GM18502 (cell line): ENCODE data around the gene SPINT3.

Experiments used
- ATAC-seq: cut with Tn5 transposase; IDR thresholded peaks from one replicate; pipeline ENCODE4 v1.9.1; 2021; ENCODE audit warnings: mild to moderate bottlenecking; ENCODE audit not compliant: unreplicated experiment, poor library complexity

SPINT3 gene, protein sequence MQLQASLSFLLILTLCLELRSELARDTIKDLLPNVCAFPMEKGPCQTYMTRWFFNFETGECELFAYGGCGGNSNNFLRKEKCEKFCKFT

DNA sequence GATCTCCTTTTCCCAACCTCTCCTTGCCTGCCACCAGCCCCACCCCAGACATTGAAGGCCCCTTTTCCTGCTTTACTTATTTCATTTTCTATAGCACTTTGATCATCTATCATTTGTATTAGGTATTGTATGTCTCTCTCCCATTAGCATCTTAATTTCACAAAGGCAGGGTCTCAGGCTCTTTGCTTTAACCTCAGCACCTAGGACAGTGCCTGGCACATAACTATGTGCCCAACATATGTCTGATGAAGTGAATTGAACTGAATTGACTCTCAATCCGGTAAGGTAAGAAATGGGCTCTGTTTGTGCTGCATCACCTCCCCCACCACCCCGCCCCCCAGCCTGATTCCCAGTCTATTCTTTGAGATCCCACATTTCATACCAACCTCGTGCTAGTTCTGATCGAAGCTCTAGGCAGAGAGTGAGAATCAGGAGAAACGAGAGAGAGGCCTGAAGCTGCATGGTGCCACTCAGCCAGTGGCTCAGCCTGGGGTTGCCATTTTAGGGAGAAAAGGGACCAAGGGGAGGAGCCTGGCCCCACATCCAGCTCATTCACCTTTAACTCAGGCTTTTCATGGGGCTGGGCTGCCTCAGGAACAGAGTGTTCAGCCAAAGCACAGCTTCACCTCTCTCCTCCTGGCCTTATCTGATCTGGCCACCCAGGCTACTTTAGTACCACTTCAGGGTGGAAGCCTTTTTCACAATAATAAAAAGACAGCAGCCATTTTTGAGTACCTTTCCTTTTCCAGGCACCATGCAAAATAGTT, at the start of gene SPINT3:
TSS of gene SPINT3 (minus strand) at position 476 of the 767 bp plus-strand sequence. CDS start at position 462, 14 bp downstream.
- ATAC-seq: no peak

DNA sequence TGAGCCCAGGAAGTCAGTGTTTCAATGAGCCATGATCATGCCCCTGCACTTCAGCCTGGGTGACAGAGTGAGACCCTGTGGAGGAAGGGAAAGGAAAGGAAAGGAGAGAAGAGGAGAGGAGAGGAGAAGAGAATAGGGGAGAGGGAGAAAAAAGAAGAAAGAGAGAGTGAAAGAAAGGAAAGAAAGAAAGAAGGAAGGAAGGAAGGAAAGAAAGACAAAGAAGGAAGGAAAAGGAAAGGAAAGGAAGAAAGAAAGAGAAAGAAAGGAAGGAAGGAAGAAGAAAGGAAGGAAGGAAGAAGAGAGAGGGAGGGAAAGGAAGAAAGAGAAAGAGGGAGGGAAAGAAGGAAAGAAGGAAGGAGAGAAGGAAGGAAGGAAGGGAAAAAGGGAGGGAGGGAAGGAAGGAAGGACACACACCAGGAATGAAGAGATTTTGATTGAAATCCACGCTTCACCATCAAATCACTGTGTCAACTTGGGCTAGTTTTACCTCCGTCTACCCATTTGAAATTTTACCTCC, 49.4 kb upstream of the SPINT3 start:
- ATAC-seq: no peak

DNA sequence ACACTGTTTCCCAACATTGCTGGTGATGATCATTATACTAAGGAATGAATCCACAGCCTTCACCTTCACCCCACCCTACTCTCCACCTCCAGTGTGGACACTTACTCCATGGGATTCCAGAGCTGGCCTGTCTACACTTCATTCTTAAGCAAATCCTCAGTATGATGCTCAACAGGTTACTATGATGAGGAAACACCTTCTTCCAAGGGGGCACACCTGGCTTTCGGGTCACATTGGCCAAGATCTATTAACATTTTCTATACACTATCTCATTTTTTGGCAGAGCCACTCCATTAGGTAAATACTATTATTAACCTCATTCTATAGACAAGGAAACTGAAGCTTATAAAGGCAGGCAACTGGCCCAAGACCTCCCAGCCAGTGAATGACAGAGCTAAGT, 39.8 kb upstream of the SPINT3 start:
- ATAC-seq: no peak

DNA sequence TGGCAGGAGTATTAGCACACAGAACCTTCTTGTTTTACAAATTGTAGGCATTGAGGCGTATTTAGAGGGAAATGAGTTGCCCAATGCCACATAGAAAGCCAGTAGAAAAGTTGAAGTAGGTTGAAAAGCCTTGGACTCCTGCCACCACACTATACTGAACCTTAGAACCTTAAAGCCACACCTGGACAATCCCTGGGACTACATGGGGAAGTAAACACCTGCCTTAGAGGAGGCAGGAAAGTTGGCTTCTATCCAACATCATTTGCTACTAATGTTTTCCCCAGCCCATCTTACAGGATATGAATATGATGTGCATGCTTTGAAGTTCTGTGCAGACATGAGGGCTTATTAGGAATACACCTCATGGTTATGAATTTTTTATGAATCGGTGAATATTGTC, 37.0 kb upstream of the SPINT3 start:
- no peak for ATAC-seq

DNA sequence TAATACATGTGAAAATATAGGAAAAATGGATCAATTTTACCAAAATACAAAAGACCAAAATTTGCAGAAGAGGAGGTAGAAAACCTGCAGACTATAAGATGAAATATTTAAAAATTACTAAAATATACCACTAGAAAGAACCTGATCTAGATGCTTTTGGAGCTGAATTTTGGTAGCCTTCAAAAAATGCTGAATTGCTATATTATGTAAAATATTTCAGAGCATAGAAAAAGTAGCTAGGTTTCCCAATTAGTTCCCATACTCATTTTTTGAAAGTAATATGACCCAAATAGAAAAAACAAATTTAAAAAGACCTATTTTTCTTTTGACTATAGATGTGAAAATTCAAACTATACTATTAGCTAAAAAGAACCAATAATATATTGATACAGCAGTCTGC, 35.3 kb upstream of the SPINT3 start:
- no peak for ATAC-seq

DNA sequence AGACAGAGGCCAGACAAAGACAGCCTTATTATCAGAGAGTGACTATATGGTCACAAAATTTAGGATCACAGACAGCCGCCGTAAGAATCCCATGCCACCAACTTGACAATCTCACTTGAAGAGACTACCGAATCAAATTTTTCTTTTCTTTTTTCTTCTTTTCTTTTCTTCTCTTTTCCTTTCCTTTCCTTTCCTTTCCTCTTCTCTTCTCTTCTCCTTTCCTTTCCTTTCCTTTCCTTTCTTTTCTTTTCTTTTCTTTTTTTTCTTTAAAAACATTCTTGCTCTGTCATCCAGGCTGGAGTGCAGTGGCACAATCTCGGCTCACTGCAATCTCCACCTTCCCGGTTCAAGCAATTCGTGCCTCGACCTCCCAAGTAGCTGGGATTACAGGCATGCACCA, 33.0 kb upstream of the SPINT3 start:
- ATAC-seq: no peak

DNA sequence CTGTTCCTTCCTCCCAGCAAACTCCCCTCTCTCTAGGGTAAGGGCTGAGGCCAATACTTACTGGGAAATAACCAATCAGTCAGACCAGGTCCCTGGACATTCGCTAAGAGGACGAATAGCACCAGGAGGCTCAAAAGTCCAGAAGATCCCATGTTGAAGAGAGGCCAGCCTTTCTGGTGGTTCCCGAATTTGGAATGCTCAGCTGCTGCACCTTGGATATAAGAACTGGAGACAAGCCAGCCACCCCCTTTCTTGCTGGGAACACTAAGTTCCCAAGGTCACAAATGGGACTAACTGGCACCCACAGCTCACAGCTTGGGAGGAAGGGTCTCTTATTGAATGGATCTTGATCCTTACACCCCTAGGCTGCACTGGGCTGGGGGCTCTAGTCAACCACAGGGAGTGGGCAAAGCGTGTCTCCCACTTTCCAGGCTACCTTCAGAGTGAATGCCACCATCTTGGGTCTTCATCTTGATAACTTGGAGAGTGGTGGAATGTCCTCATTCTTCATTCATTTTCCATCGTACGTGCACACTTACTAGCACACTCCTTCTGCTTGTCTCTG, 31.9 kb upstream of the SPINT3 start, which contains the start of gene EPPIN:
TSS of gene EPPIN (minus strand) at position 196 of the 565 bp plus-strand sequence. CDS start at position 152, 44 bp downstream.
- no peak for ATAC-seq

DNA sequence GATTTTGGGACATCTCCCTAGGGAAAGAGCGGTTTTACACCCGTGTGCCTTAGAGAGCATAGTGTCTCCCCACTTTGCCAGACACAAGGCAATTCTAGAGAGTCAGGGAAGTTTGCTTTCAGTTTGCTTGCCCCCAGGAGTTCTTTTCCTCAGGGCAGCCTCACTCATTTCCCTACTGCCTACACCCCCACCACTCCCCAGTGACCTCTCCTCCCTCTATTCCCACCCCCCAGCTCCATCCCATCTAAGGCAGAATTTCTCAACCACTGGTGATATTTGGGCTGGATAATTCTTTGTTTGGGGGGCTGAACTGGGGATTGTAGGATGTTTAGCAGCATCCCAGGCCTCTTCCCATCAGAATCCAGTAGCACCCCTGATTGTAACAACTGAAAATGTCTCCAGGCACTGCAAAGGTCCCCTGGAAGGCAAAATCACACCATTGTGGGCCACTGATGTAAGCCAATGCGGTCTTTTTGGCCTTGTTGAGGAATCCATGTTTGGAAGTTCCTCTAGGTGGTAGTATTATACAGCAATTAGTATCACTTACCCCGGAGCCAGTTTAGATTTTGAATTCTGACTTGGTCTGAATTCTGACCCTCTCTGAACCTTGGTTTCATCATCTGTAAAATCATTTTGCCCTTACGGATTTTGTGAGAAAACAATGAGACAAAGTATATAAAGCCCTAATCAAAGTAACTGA, 30.5 kb upstream of the SPINT3 start:
- ATAC-seq: no peak

DNA sequence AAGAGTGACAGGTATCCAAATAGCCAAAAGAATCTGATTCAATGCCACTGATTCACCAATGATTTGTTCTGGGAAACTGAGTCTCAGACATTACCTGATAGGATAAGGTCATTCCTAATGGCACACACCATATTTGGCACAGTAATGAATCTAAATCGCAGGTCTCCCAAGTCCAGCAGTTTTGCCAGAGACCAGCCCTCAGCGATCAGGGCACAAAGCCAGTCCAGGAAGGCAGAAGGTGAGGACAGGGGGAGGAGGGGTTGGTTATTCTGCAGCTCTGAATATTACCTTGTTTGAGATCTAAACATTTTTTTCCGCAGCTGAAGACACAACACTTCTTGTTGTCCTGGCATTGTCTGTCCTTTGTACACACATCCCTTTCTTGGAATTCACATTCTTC, 29.9 kb upstream of the SPINT3 start:
- no peak for ATAC-seq

DNA sequence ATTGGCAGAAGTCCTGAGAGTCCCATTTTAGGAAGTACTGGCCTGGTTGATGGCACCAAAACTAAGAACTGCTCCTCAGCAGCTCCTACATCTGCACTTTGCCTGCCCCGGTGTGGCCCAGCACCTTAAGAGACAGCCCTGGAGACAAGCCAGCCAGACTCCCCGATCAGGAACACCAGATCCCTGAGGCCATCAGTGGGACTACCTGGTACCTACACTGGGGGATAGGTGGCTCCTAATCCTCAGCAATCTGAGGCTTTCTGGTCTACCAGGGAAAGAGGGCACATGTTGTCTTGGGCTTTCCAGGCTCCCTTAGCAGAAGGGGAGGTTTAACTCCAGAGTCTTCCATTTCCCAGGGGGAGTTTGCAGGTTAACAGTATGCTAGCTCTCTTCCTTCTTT, 24.0 kb upstream of the SPINT3 start, which contains the start of gene WFDC6:
TSS of gene WFDC6 (minus strand) at position 101 of the 400 bp plus-strand sequence. CDS start at position 26, 75 bp downstream.
- no peak for ATAC-seq

DNA sequence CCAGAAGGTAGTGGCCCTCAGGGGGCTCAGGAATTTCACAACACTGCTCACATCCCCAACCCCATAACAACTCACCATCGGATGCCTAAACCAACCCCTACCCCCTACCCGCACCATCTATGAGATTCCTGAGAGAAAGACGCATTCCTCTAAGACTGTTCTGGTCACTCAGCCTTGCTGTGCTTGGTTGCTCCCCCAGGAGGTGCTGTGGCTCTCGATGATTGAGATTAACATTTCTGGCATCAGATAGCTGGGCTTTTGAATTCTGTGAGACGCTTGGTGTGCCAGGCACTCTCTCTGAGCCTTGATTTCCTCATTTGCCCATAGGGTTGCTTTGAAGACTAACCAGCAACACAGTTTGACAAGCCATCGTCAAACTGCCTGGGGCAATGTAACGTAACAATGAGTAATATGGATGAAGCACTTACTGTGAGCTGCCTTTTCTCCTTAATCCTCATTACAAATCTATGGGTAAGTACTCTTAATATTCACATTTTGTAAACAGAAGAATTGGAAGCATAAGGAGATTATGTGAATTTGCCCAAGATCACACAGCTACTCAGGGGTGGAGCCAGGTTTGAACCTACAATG, 22.9 kb upstream of the SPINT3 start:
- ATAC-seq: no peak

DNA sequence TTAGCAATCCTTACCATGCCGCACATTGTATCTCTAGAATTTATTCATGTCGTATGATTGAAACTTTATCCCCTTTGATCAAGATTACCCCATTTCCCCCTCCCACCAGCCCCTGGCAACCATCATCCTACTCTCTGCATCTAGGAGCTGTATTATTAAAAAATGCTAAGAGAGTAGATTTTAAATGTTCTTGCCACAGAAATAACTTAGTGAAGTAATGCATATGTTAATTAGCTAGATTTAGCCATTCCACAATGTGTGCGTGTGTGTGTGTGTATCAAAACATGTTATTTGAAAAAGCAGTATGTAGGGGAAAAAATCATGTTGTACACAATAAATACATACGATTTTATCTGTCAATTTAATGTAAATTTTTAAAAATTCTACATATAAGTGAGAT, 11.9 kb upstream of the SPINT3 start:
- no peak for ATAC-seq

DNA sequence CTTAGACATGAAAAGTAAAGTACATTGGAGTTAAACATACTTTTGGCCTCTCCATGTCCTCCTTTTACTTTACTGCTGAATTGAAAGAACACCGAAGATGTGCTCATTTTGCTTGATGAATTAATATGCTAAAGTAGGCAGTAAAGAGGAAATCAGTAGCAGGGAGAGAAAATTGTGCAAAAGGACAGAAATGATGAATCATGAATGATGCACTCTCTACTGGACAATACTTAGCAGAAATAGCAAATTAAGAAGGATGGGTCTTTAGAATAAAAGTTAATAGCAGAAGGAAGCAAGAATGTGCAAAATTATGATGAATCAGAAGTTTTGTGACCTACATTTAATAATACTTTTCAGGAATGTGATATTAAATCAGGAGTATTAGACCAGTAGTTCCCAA, 8.4 kb upstream of the SPINT3 start:
- no peak for ATAC-seq

DNA sequence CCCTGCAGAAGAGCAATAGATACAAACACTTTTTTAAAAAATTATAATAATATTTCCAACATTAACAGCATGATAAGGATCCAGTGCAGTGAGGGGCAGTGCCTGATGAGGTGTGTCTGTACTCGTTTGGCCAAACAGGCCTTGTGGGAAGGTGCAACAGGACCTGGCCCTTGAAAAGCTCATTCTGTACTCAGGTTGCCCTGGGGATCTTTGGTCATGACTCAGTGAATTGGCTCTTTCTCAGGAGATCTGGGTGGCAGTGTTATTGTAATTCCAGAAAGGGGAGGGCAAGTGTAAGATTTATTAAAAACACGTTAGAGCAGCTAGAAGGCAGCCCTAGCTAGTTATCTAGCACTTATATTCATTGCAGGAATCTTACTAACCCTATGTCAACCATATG, 2.9 kb upstream of the SPINT3 start:
- no peak for ATAC-seq

DNA sequence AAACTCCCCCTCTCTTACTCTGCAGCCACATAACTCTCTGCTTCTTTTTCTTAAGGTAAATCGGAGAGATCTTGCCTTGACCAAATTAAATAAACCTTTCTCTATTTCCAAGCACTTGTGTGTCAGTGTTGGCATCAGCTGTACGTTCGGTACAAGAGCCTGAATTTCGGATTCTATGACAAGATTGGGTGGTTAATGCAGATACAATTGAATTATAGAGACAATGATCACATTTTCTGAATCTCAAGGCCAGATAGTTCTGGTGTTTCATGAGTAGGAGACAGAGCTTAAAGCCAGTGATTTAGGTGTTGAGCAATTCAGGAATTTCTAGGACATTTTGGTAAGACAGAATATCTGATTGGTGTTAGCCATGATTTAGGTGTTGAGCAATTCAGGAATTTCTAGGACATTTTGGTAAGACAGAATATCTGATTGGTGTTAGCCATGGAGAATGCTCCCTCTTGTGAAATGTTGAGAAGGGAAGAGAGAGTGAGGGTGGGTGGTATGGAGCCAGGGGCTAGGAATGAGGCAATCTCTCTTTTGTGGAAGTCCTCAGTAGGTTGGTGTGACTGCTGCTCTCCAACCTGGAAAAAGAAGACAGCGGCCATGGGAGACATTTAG, 5.1 kb downstream of the SPINT3 start:
- no peak for ATAC-seq

DNA sequence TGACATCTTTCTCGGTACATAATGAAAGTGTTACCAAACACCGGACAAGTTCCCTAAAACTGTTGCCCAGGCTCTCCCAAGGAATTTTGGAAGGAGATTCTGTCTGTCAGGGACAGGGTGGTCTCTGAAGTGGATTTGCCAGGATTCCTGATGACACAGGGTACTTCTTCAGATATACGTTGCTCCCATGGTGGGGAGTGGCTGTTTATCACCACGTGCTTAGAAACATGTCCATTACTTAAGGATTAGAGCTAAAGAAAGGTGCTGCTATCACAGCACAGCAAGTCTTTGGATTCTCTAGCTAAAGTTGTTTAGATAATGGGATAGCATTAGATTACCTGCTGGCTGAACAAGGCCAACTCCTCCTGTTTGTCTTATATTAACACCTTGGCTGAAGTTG, 6.3 kb downstream of the SPINT3 start:
- ATAC-seq: no peak

DNA sequence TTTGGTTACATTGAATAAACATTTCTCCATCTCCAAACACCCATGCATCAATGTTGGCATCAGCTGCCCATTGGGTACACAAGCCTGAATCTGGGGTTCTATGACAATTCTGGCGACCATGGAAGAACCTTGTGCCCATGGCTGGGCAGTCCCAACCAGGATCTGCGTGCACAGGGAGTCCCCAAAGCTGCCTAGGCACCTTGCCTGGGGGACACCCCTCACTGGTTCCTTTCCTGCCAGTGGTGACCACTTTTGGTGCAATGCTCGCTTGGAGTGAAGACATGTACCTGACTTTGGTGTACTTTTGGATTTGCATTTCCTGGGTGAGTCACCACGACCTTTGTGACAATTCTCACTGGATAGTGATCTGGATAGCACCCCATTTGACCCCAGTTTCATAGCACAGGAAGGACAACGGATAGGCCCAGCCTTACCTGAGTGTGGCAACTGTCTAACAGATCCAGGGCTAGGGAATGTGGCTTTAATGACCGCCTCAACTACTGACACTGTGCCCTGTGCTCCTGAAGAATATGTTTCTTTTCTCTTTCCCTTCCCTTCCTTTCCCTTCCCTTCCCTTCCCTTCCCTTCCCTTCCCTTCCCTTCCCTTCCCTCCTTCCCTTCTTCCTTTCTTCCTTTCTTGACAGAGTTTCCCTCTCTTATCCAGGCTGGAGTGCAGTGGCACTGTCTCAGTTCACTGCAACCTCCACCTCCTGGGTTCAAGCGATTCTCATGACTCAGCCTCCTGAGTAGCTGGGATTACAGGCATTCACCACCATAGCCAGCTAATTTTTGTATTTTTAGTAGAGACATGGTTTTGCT, 7.1 kb downstream of the SPINT3 start:
- ATAC-seq: no peak

DNA sequence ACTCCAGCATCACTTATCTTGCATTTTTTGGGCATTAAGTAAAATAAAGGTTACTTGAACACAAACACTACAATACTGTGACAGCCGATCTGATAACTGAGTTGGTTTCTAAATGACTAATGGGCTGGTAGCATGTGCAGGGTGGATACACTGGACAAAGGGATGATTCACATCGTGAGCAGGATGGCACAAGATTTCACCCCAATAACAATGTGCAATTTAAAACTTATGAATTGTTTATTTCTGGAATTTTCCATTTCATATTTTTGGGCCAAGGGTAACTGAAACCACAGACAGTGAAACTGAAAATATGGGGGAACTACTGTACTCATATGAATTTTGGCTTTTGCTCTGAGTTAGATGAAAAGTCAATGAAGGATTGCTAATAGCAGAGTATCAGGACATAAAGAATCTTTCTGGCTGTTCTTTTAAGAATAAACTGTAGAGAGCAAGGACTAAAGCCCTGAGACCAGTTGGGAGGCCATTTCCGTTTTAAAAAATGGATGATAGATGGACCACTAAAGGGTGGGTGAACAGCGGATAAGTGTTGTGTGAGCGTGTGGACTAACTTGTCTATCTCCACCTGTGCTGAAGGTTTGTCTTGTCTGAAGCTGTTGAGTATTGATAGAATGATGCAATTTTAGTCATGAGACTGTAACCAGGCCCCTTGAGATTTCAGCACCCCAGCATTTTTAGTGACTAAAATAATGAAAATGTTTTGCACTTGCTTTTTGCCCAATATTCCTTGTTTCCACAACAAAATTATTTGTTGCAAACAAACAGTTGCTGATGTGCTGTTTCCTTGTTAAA, 8.2 kb downstream of the SPINT3 start:
- no peak for ATAC-seq
